Lower lobe of right lung (tissue), 2 donors: ENCODE results near the gene HDAC4. TPM values are rescaled to one million over a fixed set of nuclear protein-coding genes. Genes with fewer than 3 reads are reported as not detected.

Experiments used
- ATAC-seq, 2 donors: fragments of 200-7000 bp; cut with Tn5 transposase; one replicate each; pipeline ENCODE4 v1.9.1; 2020 to 2022; ENCODE audit warnings: mild to moderate bottlenecking in 2 of 2, moderate library complexity in 2 of 2
- DNase-seq: peaks from one replicate; pipeline ENCODE4 v3.0.0-alpha.2; 2020
- H3K27ac ChIP-seq: fragments of 200-600 bp; one replicate; pipeline ENCODE4 v1.8.0; 2022
- H3K27me3 ChIP-seq: fragments of 200-600 bp; one replicate; pipeline ENCODE4 v1.8.0; 2022; ENCODE audit warnings: low read depth
- H3K36me3 ChIP-seq: fragments of 200-600 bp; one replicate; pipeline ENCODE4 v1.8.0; 2022; ENCODE audit warnings: mild to moderate bottlenecking
- H3K4me1 ChIP-seq: fragments of 200-600 bp; one replicate; pipeline ENCODE4 v1.8.0; 2022
- H3K4me3 ChIP-seq: fragments of 200-600 bp; one replicate; pipeline ENCODE4 v1.8.0; 2022; ENCODE audit warnings: mild to moderate bottlenecking
- H3K9me3 ChIP-seq: fragments of 200-600 bp; one replicate; pipeline ENCODE4 v1.8.0; 2022
- intact Hi-C: fragments of 100-400 bp; cut with DNase I; formaldehyde crosslinking; loops from one replicate; pipeline ENCODE4 v1.11.0; 2022
- total RNA-seq: library from RNA; stranded (reverse); fragmentation: NEBNext Ultra II Directional; extraction: Animal tissue kit (Norgen Biotek cat#: 25700); gene quantifications from one replicate; pipeline ENCODE4 v1.2.1, GENCODE V29; 2021
- TF ChIP-seq, protein P1 (sequence below): fragments of 200-600 bp; IDR thresholded peaks from one replicate; pipeline ENCODE4 v1.8.0; 2022; ENCODE audit warnings: antibody characterized with exemption, mild to moderate bottlenecking
- donor health status: DM: no; HTN: yes; CAD: no; lungs with severe emphysema.

HDAC4 gene
- total RNA-seq, 1 donor from 2014 or later, result 44.9 TPM

DNA sequence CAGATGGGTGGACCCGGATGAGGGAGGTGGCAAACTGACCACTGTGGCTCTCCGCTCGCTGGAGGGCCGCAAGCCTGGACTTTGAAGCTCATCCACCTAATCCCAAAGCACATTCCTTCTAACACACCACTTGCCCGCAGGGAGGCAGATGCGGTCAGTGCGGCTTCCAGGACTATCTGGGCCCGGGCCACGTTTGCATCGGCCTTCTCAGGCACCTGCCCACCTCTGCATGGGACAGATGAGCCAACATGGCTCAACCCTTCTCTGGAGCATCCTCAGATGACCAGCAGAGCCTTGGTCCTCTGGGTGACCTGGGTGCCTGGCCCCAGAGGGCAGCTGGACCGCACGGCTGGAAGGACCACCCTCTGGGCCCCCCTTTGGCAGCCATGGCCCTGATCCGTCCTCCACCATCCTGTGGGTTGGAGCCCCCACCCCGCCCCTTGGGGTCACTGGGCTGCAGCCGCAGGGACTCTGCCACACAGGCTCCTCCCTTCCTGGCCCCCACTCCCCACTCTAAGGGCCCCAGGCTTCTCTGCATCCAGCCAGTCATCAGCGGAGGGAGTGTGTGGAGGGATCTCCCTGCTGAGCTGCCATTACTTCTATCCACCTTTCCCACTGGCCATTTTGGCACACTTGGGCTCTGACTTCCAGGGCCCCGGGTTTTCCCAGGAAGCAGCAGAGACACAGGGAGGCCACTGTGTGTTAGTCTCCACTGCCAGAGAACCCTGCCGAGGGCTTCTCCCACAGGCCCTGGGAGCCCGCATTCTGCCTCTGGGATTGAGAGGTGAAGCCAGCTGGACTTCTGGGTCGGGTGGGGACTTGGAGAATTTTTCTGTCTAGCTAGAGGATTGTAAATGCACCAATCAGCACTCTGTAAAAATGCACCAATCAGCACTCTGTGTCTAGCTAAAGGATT, 12.3 kb downstream of the HDAC4 start:
- Histone ChIP-seq H3K4me1 (peaks cover 11% of the 10 kb centered on the region), H3K27ac (no peak overlapping the region), H3K9me3 (no peaks in the 10 kb centered on the region), H3K4me3 (no peak overlapping the region), H3K27me3 (no peaks in the 10 kb centered on the region), H3K36me3 (peaks cover 10% of the 10 kb centered on the region)
- ATAC-seq (no peak), DNase-seq (peak; percentile 31)
- intact Hi-C loops, result no loop called here
- TF ChIP-seq, protein P1, sequence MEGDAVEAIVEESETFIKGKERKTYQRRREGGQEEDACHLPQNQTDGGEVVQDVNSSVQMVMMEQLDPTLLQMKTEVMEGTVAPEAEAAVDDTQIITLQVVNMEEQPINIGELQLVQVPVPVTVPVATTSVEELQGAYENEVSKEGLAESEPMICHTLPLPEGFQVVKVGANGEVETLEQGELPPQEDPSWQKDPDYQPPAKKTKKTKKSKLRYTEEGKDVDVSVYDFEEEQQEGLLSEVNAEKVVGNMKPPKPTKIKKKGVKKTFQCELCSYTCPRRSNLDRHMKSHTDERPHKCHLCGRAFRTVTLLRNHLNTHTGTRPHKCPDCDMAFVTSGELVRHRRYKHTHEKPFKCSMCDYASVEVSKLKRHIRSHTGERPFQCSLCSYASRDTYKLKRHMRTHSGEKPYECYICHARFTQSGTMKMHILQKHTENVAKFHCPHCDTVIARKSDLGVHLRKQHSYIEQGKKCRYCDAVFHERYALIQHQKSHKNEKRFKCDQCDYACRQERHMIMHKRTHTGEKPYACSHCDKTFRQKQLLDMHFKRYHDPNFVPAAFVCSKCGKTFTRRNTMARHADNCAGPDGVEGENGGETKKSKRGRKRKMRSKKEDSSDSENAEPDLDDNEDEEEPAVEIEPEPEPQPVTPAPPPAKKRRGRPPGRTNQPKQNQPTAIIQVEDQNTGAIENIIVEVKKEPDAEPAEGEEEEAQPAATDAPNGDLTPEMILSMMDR, result no peak

DNA sequence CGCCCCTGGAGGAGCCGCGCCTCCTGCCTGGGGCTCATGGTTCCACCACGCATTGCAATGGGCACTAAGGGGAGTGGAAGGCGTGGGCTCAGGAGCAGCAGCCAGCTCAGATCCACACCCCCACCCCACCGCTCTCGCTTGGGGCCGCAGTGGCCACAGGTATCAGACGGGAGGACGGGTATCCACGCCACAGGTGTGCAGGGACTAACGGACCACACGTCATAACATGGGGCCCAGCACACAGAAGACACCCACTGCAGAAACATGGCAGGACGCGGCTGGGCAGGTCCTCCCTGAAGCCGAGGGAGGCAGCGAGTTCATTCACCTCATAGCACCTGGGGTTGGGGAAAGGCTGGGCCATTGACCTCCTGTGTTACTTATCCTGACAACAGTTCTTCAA, 13.0 kb downstream of the HDAC4 start:
- TF ChIP-seq, protein P1, result no peak
- Histone ChIP-seq H3K27ac (no peak overlapping the region), H3K36me3 (peaks cover 10% of the 10 kb centered on the region), H3K27me3 (no peaks in the 10 kb centered on the region), H3K4me1 (peaks cover 4% of the 10 kb centered on the region), H3K9me3 (no peaks in the 10 kb centered on the region), H3K4me3 (no peak overlapping the region)
- DNase-seq (peak; percentile 26), ATAC-seq (no peak)
- intact Hi-C loops, result no loop called here

DNA sequence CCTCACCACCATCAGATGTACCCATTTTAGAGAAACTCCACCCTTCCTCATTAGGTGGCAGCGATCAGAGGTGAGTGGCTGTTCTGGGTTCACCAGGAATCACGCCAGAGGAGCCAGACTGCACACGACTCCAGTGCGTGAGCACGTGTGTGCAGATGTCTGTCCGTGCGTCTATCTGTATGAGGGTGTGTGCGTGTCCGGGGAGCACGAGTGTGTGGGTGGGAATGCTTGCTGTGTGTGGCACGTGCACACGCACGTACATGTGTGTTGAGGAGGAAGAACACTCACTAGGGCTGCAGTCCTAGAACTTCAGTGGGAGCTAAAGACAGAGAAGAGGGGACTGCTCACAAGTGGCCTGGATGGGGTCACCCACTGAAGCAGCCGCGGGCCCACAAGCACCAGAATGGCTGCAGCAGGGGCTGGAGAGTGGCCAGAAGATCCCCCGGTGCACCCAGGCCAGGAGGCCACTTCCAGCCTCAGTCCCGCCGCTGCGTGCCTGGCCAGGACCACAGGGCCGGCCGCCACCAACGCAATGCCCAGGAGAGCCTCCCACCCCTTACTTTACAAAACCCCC, 13.9 kb downstream of the HDAC4 start:
- no peaks in the 10 kb centered on the region for H3K9me3 ChIP-seq
- intact Hi-C loops, result no loop called here
- H3K36me3 ChIP-seq, result peaks cover 10% of the 10 kb centered on the region
- no peaks in the 10 kb centered on the region for H3K27me3 ChIP-seq
- H3K27ac ChIP-seq, result no peak overlapping the region
- no peaks in the 10 kb centered on the region for H3K4me1 ChIP-seq
- TF ChIP-seq, protein P1, result no peak
- no peak overlapping the region for H3K4me3 ChIP-seq
- DNase-seq, result peak; percentile 24
- ATAC-seq, result no peak

DNA sequence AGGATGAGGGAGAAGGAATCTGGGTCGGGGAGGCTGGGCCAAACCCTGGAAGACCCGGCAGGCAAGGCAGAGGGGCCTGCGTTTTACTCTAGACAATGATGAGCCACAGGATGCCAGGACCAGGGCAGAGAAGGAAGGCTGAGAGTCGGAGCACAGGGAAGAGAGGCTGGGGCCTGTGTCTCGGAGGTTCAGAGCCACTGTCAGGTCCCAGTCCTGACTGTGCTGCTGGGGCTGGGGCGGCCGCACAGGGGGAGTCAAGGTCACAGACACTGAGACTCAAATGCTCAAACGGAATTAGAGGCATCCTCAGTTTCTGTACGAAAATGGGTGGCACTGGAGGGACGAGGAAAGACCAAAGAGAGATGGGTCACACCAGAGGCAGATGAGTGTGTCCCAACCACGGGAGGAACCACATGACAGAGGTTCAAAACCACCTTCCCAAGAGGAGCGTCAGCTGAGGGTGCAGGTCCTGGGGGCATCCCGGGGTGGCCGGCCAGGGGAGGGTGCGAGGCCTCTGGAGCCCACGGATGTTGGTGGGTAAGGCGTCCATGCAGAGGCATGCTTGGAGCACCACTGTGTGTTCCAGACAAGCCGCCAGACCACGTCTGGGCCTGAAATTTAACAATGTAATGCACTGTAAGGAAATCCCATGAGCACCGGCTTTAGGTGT, 14.7 kb downstream of the HDAC4 start:
- Histone ChIP-seq H3K4me1 (peaks cover 6% of the 10 kb centered on the region), H3K36me3 (peaks cover 10% of the 10 kb centered on the region), H3K27ac (no peak overlapping the region), H3K4me3 (no peak overlapping the region), H3K9me3 (no peaks in the 10 kb centered on the region), H3K27me3 (no peaks in the 10 kb centered on the region)
- peak; percentile 19 for DNase-seq
- intact Hi-C loops, result no loop called here
- TF ChIP-seq, protein P1, result no peak
- no peak for ATAC-seq

DNA sequence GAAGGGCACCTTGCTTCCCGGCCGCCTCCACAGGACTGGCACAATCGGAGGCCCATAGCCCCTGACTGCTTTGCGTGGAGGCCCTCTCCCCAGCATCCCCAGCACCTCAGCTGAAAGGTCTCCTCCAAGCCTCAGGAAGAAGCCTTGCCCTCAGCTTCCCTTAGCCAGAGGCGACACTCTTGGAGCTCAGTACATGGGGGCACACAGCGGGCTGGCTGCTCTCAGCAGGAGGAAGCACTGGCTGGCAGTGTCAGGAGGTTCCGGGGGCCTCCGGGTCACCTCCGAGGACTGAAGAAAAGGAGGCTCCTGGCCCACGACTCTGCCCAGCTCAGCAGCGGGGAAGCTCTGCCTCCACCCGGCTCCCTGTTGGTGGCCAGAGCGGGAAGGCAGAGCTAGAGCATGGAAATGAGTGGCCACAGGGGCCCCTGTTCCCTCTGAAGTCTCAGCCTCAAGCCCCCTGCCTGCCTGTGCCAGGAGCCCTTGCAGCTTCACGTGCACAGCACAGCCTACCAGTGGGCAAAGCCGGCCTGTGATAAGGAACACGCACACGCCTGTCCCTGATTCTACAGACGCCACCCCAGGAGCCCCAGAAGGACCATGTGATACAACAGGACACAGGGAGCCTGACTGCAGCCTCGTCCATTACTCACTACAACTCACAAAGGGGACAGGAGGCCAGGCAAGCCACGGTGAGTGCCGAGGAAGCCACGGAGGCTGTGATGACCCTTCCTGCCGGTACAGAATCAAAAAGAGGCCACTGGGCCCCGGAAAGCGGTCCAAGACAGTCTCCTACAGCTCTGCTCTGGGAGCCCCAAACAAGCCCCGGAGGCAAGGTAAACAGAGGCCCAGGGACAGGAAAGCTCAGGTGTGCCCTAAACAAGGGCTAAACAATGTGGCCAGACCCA, 15.5 kb downstream of the HDAC4 start:
- Histone ChIP-seq H3K27ac (no peak overlapping the region), H3K36me3 (peaks cover 10% of the 10 kb centered on the region), H3K4me1 (peaks cover 12% of the 10 kb centered on the region), H3K4me3 (no peak overlapping the region), H3K27me3 (no peaks in the 10 kb centered on the region), H3K9me3 (no peaks in the 10 kb centered on the region)
- intact Hi-C loops, result no loop called here
- peak; percentile 30 for DNase-seq
- ATAC-seq, result no peak
- TF ChIP-seq, protein P1, result no peak
